Kidney tubule cell (primary cell): ENCODE results near the gene SCYGR2.
A peak's percentile ranks its signal among the peaks of the same experiment; 100 is the strongest.

Experiments
- DNase-seq: peaks from one replicate; pipeline ENCODE4 v3.0.0-alpha.2; 2018; ENCODE audit warnings: low spot score

SCYGR2 gene

DNA sequence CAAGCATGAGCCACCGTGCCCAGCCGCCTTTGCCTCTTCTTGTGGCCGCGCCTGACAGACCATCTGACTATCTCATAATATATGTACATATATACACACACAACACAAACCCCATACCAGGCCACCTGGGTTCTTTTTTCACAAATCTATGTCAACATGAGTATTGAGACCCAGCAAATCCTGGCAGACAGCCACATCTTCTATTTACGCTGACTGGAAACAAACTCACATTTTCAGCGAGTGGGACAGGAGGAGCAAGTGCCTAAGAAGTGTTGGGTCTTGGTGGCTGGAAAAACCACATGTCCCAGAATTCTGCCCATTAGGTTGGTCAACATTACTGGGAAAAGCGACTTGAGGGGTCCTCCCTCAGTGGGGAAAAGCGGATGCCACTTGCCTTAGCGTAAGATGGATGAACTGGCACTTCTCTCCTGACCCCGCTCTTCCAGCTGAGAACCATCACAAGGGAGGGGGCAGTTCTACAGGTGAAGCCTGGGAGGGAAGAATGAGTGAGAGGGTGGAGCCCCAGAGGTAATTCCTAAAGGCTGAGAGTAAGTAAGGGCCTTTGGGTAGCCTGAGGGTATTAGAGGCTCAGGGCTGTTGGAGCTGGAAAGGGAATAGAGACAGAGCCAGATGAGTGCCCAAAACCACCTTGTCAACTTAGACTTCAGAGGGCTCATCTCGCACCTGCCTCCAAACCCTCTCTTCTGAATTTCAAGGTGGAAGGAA lies 14.0 kb downstream of the SCYGR2 start:
- DNase-seq: no peak

DNA sequence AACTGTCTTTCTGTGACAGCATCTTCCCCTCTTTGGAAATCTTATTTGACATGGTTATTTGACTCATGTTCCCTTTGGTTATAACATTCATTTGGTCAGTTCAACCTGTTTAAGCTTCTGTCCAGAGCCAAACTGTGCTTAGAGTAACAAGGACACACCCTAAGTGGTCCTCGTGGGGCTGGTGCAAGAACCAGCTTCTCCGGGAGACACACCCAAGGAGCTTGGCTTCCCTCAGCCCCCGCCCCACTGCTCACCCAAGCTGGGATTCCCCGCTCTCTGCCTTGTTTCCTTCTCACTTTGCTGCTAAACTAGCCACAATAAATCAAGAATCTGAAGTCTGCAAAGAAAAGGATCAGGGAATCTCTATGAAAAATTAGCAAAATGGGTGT lies 14.6 kb downstream of the SCYGR2 start:
- no peak for DNase-seq

DNA sequence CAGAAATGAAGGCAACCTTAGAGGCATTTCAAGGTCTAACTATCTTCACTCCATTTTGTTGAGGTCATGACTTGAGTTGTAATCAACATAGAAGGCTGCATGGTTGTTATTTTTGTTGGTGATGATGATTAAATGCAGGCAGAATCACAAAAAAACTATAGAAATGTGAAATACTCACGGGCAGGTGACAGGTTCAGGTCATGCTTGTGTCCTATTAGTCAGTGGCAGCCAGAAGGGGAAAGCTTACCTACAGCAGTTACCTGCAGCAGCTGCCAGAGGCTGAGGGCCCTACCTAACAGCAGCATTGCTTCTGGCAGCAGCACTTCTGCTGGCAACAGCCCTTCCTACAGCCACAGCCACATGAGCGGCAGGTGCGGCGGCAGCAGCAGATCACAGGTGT lies 15.6 kb downstream of the SCYGR2 start:
- DNase-seq: no peak

DNA sequence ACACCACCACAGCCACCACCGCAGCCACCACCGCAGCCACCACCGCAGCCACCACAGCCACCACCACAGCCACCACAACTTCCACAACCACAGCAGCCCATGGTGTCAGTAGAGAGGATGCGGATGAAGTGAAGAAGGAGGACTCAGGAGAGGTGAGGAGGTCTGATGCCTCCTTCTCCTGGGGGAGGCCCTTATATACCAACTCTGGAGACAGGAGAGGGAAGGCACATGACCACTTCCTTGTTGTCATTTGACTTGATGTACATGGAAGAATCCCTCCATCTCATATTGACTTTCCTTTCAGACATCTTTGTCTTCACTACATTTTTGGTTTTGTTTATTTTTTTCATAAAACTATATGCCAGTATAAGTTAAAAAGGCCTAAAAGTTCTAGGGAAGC lies 16.0 kb downstream of the SCYGR2 start, which contains the start of gene SCYGR3:
TSS of gene SCYGR3 (minus strand) at position 101 of the 400 bp plus-strand sequence. CDS start at position 101, 0 bp downstream.
- DNase-seq: no peak

DNA sequence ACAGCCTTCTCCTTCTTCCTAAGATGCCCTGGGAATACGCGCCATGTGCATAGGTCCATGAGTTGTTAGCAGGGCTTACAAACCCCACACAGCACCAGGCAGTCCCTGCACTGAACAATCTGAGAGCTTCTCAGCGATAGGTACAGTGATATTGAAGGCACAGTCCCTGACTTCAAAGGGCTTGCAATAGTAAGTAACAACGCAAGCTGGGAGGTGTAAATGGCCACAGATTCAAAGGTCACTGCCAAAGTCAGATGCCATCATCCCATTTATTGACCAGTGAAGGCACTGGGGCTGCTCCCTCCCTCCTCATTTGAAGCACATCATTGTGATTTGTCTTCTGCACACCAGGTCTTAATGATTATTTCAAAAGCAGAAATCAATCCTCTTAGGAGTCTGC lies 16.5 kb downstream of the SCYGR2 start:
- no peak for DNase-seq

DNA sequence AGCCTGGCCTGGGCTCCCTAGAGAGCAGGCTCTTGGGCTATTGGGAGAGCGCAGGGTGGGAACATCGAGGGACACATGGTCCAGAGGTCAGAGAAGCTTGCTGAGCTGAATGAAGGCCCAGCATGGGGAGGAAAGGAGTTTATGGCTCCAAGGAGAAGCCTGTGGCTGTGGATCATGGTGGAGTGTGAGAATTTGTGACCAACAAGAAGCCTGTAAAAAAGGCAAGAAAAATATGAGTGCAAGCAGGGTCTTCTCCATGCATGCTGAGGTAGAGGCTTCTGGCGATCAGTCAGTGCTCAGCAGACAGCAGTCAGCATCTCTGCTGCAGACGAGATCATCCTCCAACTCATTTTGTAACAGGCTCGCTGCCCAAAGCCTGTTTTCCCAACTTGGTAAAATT lies 17.2 kb downstream of the SCYGR2 start:
- no peak for DNase-seq

DNA sequence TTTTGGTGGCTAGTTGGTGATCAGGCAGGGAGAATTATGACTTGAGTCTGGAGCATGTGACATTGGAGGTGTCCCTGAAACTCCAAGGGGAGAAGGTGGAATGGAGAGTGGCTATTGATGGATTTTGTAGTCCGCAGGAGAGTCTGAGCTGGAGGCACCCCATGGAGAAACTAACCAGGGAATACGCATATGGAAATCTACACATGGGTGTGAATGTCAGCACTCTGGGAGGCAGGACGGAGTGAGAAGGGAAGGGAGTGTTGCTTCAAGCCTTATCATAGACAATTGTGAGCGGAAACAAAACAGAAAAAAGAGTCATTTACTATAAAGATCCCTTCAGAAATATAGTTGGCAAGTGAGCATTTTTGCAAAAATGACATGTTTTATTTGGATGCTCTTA lies 17.9 kb downstream of the SCYGR2 start:
- no peak for DNase-seq

DNA sequence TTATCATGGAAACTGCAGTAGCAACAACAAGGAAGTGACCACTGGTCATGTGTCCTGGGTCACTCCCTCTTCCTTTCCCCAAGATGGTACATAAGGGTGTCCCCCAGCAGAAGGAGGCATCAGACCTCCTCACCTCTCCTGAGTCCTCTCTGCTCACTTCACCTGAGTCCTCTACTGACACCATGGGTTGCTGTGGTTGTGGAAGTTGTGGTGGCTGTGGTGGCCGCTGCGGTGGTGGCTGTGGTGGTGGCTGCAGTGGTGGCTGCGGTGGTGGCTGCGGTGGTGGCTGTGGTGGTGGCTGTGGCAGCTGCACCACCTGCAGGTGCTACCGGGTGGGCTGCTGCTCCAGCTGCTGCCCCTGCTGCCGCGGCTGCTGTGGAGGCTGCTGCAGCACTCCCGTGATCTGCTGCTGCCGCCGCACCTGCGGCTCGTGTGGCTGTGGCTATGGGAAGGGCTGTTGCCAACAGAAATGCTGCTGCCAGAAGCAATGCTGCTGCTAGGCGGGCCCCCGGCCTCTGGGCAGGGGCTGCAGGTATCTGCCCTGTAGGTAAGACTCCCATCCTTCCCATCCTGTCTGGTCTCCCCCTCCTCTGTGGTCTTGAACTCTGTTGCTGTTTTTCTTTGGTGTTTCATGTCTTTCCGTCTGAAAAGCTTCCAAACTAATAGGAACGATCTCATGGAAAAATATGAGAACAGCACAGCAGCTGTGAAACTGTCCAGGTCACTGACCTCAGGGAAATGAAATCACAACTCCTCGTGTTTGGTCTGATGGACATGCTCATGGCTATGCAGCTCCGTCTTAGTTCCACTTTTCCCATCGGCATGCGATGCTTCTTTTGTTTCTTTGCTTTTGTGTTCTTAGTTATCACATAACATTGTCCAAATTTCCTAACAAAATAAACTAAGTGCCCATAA lies 18.9 kb downstream of the SCYGR2 start, which contains the start of gene SCYGR4:
TSS of gene SCYGR4 (plus strand) at position 183 of the 915 bp plus-strand sequence. CDS start at position 183, 0 bp downstream.
- no peak for DNase-seq

DNA sequence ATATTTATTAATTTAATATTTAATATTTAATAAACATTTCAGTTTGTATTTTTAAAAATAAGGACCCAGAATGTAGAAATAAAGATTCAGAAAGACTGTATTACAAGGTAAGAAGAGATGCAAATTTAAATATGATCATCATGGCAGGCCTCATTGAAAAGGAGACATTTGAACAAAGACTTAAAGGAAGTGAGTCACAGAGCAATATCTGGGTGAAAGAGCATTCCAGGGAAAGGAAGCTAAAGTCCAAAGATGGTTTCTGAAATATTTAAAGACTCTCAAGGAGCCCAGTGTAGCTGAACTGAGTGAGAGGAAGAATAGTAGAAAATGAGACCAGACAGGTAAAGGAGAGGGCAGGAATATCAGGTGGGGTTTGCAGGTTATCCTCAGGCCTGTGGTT lies 24.5 kb downstream of the SCYGR2 start:
- peak; percentile 77 for DNase-seq

DNA sequence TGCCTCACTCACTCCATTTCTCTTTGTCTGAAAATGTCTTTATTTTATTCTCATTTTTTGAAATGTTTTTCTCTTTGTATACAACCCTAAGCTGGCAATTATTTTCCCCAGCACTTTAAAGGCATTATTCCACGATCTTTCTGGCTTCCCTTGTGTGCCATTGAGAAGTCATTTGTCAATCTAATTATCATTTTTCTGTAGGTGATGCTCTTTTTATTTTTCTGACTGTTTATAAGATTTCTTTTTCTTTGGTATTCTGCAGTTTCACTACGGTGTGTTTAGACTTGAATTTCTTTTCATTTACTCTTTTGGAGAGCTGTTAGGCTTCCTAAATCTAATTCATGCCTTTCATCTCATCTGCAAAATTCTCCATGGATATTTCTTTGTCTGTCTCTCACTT lies 26.7 kb downstream of the SCYGR2 start:
- DNase-seq: no peak

DNA sequence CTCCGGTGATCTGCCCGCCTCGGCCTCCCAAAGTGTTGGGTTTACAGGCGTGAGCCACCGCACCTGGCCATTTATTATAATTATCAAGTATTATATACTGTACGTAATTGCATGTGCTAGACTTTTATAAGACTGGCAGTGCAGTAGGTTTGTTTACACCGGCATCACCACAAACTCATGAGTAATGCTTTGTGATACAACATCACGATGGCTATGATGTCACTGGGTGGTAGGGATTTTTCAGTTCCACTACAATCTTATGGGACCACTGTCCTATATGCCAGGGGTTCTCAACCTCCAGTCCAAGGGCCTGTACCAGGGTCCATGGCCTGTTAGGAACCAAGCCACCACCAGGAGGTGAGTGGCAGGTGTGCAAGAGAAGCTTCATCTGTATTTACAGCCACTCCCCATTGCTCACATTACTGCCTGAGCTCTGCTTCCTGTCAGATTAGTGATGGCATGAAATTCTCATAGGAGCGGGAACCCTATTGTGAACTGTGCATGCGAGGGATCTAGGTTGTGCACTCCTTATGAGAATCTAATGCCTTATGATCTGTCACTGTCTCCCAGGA lies 28.0 kb downstream of the SCYGR2 start:
- DNase-seq: no peak

DNA sequence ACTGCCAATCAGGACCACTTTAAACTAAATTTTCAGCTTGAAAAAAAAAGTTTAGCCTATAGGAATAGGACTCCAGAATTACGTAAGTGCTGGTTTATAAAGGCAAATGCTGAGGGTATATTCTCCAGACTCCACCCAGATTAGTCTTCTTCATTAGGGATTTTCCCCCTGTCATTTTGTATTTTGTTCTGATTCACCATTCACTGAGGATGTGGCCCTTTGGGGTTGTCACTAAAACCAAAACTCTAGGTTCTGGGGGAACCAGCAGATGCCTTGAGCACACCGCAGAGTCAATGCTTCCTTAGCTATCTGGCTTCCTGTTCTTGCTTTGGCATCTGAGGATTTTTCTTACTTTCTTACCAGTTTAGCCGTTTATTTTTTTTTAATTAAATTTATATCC lies 29.1 kb downstream of the SCYGR2 start:
- DNase-seq: no peak

DNA sequence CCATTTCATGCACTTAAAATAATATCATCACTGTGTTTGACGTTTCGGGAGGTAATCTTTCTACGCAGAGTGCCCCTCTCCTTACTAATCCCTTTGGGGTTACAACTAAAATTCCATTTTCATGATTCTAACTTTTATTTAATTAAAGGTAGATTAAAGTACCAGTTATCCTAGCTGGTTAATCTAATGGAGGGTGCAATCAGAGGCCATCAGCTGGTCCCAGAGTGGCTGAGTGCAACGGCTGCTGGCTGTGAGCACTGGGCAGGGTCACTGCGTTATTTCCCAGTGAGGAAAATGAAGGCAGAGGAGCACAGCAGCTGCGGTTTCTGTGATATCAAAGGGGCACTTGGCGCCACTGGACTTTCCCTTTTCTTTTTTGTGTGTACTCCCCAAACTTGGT lies 30.7 kb downstream of the SCYGR2 start:
- DNase-seq: no peak

DNA sequence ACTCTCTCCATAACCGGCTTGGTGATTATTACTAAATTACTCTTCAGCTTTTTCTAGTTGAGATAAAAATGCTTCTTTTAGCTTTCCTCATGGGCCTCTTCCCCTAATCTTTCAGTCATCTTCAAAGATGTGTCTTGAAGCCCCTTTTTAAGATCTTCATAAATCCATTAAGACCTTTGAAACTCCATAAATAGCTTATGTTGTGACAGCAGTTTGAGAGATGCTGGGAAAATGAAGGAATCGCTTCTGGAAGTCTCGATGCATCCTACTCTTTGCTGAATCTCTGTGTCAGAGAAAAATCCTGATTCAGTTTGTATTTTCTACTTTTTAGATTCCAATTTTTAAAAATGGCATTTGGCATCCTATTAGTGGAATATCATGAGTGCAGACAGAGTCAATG lies 31.6 kb downstream of the SCYGR2 start:
- no peak for DNase-seq

DNA sequence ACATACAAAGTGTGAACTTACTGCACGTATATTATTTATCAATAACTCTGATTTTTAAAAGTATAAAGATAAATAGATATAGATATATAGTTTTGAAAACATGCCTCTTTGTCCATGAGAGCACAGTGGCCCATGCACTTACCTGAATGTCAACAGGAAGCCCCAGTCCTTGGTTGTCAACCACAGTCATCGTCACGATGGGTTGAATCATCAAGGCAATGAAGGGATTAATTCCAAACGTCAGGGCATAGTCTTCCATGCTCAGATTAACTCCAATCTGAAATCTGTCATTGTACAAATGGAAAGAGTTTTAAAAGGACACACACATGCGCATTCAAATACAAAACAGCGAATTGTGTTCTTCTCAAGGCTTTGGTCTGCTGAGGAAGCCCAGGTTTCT lies 34.1 kb downstream of the SCYGR2 start:
- peak; percentile 28 for DNase-seq

DNA sequence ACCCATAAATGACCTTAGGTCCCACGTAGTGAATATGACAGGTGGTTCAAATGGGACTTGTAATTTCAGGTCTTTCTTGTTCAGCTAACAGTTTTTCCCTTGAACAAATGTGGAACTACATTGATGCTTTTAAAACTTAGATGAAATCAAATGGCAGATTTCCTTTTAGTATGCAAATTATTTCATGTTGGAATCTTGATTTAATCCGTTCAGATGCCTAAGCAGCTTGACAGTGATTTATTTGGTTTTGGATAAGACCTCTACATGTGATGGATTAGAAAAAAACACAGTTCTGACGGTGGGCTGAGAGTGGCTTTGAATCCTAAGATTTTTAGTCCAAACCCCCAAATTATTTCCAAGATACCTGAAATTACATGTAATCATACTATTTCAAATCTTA lies 35.5 kb downstream of the SCYGR2 start:
- no peak for DNase-seq

DNA sequence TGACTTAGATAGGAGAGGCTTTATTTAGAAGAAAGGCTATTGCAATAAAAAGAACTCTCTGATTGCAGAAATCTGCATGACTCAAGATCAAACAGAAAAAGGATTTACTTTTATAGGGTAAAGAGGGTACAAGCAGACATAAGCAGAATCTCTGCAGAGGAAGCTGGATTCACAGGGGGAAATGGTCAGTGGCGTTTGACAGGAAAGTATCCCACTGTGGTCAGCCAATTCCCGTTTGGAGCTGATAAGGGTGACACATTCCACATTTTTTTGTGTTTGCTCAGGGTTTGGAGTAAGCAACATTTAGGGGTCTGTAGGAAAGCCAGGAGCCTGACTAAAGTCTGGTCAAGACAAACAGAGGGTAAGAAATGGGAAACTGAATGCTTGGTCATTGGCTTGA lies 44.0 kb downstream of the SCYGR2 start:
- DNase-seq: no peak

DNA sequence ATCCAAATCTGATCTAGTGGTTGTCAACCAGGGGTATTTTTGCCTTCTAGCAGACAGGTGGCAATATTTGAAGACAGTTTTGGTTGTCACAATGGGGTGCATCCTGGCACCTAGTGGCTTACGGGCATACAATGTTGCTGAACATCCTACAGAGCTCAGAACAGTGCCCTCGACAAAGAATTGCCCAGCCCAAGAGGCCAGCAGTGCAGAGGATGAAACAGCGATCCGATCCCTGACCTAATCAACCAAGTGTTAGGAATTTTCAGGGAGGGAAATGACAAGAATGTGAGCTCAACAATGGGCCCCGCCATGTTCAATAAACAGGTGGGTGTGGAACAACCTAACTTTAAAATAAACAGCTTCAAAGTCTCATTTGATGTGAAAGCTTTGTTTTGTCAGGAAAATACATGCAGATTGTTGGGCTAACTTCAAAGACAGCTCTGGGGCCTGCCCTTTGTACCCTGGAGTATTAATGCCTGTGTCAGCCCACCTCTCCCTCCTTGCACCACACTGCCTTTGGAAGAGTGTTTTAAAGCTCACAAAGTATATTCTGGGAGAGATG lies 45.4 kb downstream of the SCYGR2 start:
- no peak for DNase-seq
